Measurements from ENCODE around the gene CMTM3. TPM values are rescaled to one million over a fixed set of nuclear protein-coding genes. Genes with fewer than 3 reads are reported as not detected.

Gene CMTM3
- total and polyA plus RNA-seq, 9 of the 15 experiments (the other 6 are each of a cell fraction or from before 2014, with no cell fraction given) = 4.6 to 33.4 (median 17.5) TPM

GRCh38 chr16:66617728-66618127 is 13.2 kb downstream of the CMTM3 start (continued):
- TF ChIP-seq, protein P1, sequence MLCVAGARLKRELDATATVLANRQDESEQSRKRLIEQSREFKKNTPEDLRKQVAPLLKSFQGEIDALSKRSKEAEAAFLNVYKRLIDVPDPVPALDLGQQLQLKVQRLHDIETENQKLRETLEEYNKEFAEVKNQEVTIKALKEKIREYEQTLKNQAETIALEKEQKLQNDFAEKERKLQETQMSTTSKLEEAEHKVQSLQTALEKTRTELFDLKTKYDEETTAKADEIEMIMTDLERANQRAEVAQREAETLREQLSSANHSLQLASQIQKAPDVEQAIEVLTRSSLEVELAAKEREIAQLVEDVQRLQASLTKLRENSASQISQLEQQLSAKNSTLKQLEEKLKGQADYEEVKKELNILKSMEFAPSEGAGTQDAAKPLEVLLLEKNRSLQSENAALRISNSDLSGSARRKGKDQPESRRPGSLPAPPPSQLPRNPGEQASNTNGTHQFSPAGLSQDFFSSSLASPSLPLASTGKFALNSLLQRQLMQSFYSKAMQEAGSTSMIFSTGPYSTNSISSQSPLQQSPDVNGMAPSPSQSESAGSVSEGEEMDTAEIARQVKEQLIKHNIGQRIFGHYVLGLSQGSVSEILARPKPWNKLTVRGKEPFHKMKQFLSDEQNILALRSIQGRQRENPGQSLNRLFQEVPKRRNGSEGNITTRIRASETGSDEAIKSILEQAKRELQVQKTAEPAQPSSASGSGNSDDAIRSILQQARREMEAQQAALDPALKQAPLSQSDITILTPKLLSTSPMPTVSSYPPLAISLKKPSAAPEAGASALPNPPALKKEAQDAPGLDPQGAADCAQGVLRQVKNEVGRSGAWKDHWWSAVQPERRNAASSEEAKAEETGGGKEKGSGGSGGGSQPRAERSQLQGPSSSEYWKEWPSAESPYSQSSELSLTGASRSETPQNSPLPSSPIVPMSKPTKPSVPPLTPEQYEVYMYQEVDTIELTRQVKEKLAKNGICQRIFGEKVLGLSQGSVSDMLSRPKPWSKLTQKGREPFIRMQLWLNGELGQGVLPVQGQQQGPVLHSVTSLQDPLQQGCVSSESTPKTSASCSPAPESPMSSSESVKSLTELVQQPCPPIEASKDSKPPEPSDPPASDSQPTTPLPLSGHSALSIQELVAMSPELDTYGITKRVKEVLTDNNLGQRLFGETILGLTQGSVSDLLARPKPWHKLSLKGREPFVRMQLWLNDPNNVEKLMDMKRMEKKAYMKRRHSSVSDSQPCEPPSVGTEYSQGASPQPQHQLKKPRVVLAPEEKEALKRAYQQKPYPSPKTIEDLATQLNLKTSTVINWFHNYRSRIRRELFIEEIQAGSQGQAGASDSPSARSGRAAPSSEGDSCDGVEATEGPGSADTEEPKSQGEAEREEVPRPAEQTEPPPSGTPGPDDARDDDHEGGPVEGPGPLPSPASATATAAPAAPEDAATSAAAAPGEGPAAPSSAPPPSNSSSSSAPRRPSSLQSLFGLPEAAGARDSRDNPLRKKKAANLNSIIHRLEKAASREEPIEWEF (CRISPR knock-in tag; IDR thresholded peaks at IDR 0.05) = no peak
- TF ChIP-seq, protein P2, sequence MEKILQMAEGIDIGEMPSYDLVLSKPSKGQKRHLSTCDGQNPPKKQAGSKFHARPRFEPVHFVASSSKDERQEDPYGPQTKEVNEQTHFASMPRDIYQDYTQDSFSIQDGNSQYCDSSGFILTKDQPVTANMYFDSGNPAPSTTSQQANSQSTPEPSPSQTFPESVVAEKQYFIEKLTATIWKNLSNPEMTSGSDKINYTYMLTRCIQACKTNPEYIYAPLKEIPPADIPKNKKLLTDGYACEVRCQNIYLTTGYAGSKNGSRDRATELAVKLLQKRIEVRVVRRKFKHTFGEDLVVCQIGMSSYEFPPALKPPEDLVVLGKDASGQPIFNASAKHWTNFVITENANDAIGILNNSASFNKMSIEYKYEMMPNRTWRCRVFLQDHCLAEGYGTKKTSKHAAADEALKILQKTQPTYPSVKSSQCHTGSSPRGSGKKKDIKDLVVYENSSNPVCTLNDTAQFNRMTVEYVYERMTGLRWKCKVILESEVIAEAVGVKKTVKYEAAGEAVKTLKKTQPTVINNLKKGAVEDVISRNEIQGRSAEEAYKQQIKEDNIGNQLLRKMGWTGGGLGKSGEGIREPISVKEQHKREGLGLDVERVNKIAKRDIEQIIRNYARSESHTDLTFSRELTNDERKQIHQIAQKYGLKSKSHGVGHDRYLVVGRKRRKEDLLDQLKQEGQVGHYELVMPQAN (IDR thresholded peaks at IDR 0.05; ENCODE audit: borderline replicate concordance) = peak; percentile 24; the same call in 1 of the 2 replicates
- TF ChIP-seq MITF (IDR thresholded peaks at IDR 0.05) (no peak; the same call in 1 of the 2 replicates), E2F3 (CRISPR knock-in tag; IDR thresholded peaks at IDR 0.05) (no peak), BDP1 (IDR thresholded peaks at IDR 0.05; ENCODE audit: insufficient read depth, insufficient read length) (no peak), NR0B1 (IDR thresholded peaks at IDR 0.05; ENCODE audit: partially characterized antibody) (no peak), SMAD1 (IDR thresholded peaks at IDR 0.05; ENCODE audit: low read depth, low read length, partially characterized antibody) (no peak), ZNF354B (CRISPR knock-in tag; IDR thresholded peaks at IDR 0.05) (no peak), TAL1 (IDR thresholded peaks at IDR 0.05) (peak; percentile 93), MEIS2 (IDR thresholded peaks at IDR 0.05; ENCODE audit: partially characterized antibody) (no peak), ETV6 (IDR thresholded peaks at IDR 0.05; ENCODE audit: borderline replicate concordance in 1 of 2, low read depth in 2 of 2, low read length in 1 of 2) (peak in 1 of 2 experiments; percentile 37; a peak in 1 of 4 replicates), ETV6 (CRISPR knock-in tag; IDR thresholded peaks at IDR 0.05; ENCODE audit: borderline replicate concordance) (no peak), PHF20 (IDR thresholded peaks at IDR 0.05; ENCODE audit: partially characterized antibody) (no peak), ZNF644 (tag; IDR thresholded peaks at IDR 0.05; ENCODE audit: low read depth) (no peak), ZFP36 (IDR thresholded peaks at IDR 0.05; ENCODE audit: low read depth, low read length, partially characterized antibody) (no peak)
- TF ChIP-seq, protein P3, sequence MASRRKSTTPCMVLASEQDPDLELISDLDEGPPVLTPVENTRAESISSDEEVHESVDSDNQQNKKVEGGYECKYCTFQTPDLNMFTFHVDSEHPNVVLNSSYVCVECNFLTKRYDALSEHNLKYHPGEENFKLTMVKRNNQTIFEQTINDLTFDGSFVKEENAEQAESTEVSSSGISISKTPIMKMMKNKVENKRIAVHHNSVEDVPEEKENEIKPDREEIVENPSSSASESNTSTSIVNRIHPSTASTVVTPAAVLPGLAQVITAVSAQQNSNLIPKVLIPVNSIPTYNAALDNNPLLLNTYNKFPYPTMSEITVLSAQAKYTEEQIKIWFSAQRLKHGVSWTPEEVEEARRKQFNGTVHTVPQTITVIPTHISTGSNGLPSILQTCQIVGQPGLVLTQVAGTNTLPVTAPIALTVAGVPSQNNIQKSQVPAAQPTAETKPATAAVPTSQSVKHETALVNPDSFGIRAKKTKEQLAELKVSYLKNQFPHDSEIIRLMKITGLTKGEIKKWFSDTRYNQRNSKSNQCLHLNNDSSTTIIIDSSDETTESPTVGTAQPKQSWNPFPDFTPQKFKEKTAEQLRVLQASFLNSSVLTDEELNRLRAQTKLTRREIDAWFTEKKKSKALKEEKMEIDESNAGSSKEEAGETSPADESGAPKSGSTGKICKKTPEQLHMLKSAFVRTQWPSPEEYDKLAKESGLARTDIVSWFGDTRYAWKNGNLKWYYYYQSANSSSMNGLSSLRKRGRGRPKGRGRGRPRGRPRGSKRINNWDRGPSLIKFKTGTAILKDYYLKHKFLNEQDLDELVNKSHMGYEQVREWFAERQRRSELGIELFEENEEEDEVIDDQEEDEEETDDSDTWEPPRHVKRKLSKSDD (conservative IDR thresholded peaks at IDR 0.05; ENCODE audit: low read length) = no peak
